ENCODE data around the gene SLC39A7. TPM values are rescaled to one million over a fixed set of nuclear protein-coding genes. Genes with fewer than 3 reads are reported as not detected.
A peak's percentile ranks its signal among the peaks of the same experiment; 100 is the strongest.

Gene SLC39A7
- total RNA-seq, 6 donors from 2014 or later: 37.7 to 104 (median 86.7) TPM

DNA sequence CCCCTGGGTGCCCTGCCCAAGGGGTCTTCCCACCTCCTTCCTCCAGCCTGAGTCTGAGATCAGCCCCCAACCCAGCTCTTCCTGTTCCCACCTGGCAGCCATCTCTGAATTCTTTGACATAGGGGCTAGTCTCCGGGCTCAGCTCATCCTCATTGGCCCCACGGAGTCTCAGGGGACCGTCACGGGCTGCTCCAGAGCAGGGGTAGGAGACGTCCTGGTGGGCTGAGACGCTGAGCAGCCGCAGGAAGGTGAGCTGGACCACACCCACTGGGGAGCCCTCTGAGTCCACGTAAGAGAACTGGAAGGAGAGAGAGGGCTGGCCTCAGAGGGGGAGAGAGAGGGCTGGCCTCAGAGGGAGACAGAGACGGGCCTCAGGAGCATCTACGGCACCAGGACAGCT is 36.5 kb upstream of the SLC39A7 start:
- WGBS, 2 donors: 67 to 73% methylated on average over 6 to 9 of the region's 10 CpGs
- H3K27ac ChIP-seq: no peak overlapping the region
- H3K36me3 ChIP-seq: no peaks in the 10 kb centered on the region
- ATAC-seq (ENCODE audit: low FRiP score in 2 of 2) (no peak), DNase-seq (no peak)
- no peaks in the 10 kb centered on the region for H3K27me3 ChIP-seq
- H3K4me3 ChIP-seq: no peak overlapping the region
- H3K9me3 ChIP-seq: no peaks in the 10 kb centered on the region
- peaks cover 14 to 18% (median 16%) of the 10 kb centered on the region in 4 donors for H3K4me1 ChIP-seq
- TF ChIP-seq POLR2AphosphoS5 (IDR thresholded peaks at IDR 0.05): no peak
- no peak for TF ChIP-seq POLR2A (IDR thresholded peaks at IDR 0.05)
- TF ChIP-seq, protein P1, sequence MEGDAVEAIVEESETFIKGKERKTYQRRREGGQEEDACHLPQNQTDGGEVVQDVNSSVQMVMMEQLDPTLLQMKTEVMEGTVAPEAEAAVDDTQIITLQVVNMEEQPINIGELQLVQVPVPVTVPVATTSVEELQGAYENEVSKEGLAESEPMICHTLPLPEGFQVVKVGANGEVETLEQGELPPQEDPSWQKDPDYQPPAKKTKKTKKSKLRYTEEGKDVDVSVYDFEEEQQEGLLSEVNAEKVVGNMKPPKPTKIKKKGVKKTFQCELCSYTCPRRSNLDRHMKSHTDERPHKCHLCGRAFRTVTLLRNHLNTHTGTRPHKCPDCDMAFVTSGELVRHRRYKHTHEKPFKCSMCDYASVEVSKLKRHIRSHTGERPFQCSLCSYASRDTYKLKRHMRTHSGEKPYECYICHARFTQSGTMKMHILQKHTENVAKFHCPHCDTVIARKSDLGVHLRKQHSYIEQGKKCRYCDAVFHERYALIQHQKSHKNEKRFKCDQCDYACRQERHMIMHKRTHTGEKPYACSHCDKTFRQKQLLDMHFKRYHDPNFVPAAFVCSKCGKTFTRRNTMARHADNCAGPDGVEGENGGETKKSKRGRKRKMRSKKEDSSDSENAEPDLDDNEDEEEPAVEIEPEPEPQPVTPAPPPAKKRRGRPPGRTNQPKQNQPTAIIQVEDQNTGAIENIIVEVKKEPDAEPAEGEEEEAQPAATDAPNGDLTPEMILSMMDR (IDR thresholded peaks at IDR 0.05): no peak
- TF ChIP-seq EP300 (IDR thresholded peaks at IDR 0.05): no peak

DNA sequence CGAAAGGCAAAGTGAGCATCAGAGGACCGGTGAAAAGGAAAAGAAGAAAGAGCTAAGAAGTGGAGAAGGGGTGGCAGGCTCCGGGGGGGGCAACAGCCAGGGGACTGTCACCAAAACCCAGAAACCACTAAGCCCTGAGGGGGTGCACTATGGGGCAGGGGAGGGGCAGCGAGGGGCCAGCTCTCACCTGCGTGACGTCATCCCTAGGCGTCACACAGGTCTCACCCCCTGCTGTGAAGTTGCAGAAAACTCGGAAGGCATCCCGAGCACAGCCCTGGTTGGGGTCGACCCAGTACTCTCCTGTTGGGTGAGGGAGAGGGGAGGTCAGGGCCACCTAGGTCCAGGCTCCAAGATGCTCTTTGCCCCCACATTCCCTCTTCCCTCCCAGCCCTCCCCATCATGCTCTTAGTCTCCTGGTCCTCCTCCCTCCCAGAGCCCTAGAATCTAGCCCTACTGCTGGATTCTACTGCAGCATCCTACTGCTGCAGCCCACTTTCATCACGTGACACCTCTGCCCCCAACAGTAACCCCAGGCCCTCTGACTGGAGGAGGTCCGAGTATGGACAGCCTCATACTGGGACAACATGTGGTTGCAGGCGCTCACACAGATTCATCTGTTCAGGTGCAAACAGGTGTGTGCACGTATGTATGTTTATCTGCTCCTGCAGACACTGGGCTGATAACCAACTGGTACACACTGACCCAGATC is 35.8 kb upstream of the SLC39A7 start:
- Histone ChIP-seq H3K4me3 (no peak overlapping the region), H3K4me1 (peaks cover 14 to 18% (median 16%) of the 10 kb centered on the region in 4 donors), H3K27me3 (no peaks in the 10 kb centered on the region), H3K9me3 (no peaks in the 10 kb centered on the region), H3K36me3 (no peaks in the 10 kb centered on the region), H3K27ac (no peak overlapping the region)
- DNase-seq (no peak), ATAC-seq (ENCODE audit: low FRiP score in 2 of 2) (no peak)
- TF ChIP-seq POLR2AphosphoS5 (IDR thresholded peaks at IDR 0.05): no peak
- 64 to 69% methylated on average over 14 of the region's 14 CpGs for WGBS, 2 donors

DNA sequence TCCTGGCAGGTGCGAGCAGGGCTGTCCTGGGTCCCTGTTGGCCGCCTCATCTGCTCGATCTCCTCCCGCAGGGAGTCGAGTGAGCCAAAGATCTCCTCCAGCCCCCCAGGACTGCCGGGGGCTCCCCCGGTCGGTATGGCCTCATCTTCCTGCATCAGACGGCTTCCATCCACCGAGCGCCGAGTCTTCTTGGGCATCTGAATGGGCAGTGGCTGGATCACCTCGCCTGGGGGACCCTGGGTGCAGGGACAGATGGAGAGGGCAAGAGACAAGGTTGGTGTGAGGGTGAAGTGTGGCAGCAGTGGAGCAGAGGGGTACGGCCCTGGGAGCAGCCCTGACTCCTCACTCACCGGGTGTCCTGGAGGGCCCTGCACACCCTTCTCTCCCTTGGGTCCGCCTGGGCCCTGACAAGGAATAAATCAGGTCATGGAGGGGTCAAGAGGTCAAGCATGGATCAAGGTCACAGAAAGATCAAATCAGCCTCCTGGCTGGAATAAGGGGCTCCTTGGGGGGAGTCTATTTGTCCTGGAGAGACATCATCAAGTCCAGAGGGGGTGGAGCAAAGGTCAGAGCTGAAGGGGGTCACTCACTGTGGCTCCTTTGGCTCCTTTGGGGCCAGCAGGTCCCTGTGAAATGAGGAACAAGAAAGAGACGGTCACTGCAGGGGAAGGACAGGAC is 34.9 kb upstream of the SLC39A7 start:
- no peak for ATAC-seq (ENCODE audit: low FRiP score in 2 of 2)
- TF ChIP-seq POLR2A (IDR thresholded peaks at IDR 0.05): no peak
- no peak for TF ChIP-seq POLR2AphosphoS5 (IDR thresholded peaks at IDR 0.05)
- no peak for TF ChIP-seq EP300 (IDR thresholded peaks at IDR 0.05)
- TF ChIP-seq, protein P1 (IDR thresholded peaks at IDR 0.05): no peak
- Histone ChIP-seq H3K4me3 (no peak overlapping the region), H3K27ac (no peak overlapping the region), H3K9me3 (no peaks in the 10 kb centered on the region), H3K27me3 (no peaks in the 10 kb centered on the region), H3K4me1 (peaks cover 12 to 15% (median 13%) of the 10 kb centered on the region in 4 donors), H3K36me3 (no peaks in the 10 kb centered on the region)
- WGBS, 2 donors: 72 to 88% methylated on average over 9 to 17 of the region's 17 CpGs
- DNase-seq: peak in 1 of 2 donors; percentile 72

DNA sequence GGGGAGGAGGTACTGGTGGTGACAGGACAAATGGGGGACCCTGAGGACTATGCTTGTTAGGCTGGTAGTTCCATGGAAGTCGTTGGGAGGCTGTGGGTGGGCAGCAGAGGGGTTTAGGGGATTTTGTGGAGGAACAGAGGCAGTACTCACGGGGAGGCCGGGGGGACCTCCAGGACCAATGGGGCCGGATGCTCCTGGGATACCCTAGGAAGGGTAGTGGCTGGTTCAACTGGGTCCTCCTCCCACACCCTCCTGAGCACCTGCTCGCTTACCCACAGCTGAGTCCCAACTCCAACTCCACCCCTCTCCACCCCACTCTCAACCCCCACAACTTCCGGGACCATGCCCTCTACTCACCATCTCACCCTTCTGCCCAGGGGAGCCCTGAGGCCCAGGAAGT is 34.3 kb upstream of the SLC39A7 start:
- Histone ChIP-seq H3K27me3 (no peaks in the 10 kb centered on the region), H3K4me1 (peaks cover 6 to 9% (median 7%) of the 10 kb centered on the region in 4 donors), H3K9me3 (no peaks in the 10 kb centered on the region), H3K4me3 (no peak overlapping the region), H3K27ac (no peak overlapping the region), H3K36me3 (no peaks in the 10 kb centered on the region)
- DNase-seq (no peak), ATAC-seq (ENCODE audit: low FRiP score in 2 of 2) (no peak)
- WGBS, 2 donors: 84 to 87% methylated on average over 6 of the region's 6 CpGs
- TF ChIP-seq EP300 (IDR thresholded peaks at IDR 0.05) (no peak), POLR2AphosphoS5 (IDR thresholded peaks at IDR 0.05) (no peak), POLR2A (IDR thresholded peaks at IDR 0.05) (no peak)
- TF ChIP-seq, protein P1 (IDR thresholded peaks at IDR 0.05): no peak

DNA sequence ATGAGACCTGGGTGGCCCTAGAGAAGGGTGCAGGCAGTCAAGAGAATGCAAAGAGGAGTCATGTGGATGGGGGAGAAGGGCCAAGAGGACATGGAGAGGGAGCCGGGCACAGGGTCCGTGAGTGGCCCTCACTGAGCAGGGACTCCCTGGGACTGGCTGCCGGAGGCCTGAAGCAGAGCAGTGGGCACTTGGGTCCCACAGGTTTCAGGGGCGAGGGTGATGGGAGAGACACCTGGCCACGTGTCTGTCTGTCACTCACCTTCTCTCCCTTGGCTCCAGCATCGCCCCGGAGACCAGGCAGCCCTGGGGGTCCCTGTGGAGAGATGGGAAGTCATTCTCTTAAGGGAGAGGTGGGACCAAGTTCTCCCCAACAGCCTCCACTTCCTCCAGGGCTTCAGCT is 33.9 kb upstream of the SLC39A7 start:
- no peak for ATAC-seq (ENCODE audit: low FRiP score in 2 of 2)
- H3K36me3 ChIP-seq: no peaks in the 10 kb centered on the region
- no peak for TF ChIP-seq POLR2A (IDR thresholded peaks at IDR 0.05)
- TF ChIP-seq POLR2AphosphoS5 (IDR thresholded peaks at IDR 0.05): no peak
- TF ChIP-seq, protein P1 (IDR thresholded peaks at IDR 0.05): no peak
- no peak for TF ChIP-seq EP300 (IDR thresholded peaks at IDR 0.05)
- peak in 1 of 2 donors; percentile 40 for DNase-seq
- H3K4me1 ChIP-seq: peaks cover 3 to 5% (median 3%) of the 10 kb centered on the region in 4 donors
- H3K27me3 ChIP-seq: no peaks in the 10 kb centered on the region
- no peak overlapping the region for H3K27ac ChIP-seq
- H3K4me3 ChIP-seq: no peak overlapping the region
- 80 to 81% methylated on average over 2 to 7 of the region's 7 CpGs for WGBS, 2 donors
- no peaks in the 10 kb centered on the region for H3K9me3 ChIP-seq

Data from upper lobe of left lung (tissue), 6 donors.